Lung microvascular endothelial cell (primary cell): Measurements from ENCODE around the gene OSBPL2. TPM values are rescaled to one million over a fixed set of nuclear protein-coding genes. Genes with fewer than 3 reads are reported as not detected.

Experiments used
- DNase-seq, 2 donors: peaks; one replicate each; pipeline versions ENCODE4 v3.0.0 to v3.0.0-alpha.2; 2010; ENCODE audit warnings: low read depth in 2 of 2
- total RNA-seq: library from RNA; depleted of rRNA; stranded (reverse); fragments of >200 nt; gene quantifications from 2 replicates; pipeline ENCODE4 v1.2.1, GENCODE V29; 2014

Gene OSBPL2
- total RNA-seq, 1 donor from 2014 or later = 34.9 TPM

- DNase-seq = no peak
Observed at GRCh38 chr20:62337558-62338293, 99.4 kb downstream of the OSBPL2 start.

DNA sequence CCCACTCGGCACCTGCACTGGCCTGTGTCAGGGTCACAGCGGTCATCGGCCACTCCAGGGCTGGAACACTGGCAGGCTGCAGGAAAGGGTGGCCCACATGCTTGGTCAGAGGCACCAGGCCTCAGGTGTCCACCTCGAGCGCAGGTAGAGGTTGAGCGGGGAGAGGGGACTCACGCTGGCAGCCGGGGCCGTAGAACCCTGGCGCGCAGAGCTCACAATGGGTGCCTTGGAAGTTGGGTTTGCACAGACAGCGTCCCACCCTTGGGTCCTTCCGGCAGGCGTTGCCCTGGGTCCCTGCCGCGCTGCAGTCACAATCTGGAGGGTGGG is 99.9 kb downstream of the OSBPL2 start:
- no peak for DNase-seq

- DNase-seq = no peak
Observed at GRCh38 chr20:62339647-62340062, 101.3 kb downstream of the OSBPL2 start.

DNA sequence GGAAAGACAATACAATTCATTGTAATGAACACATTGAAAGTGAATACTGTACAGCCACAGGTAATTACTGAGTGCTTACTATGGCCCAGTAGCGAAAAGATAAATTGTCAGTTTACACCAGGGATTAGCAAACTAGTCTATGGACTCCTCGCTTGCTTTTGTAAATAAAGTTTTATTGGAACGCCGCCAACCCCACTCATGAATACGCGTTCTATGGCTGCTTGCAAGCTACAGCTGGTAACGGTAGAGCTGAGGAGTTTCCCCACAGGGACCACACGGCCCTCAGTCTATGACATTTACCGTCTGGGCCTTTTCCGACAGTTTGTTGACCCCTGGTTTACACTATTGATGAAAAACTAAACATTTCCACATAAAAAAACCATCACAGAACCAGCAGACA is 104.6 kb downstream of the OSBPL2 start:
- no peak for DNase-seq

DNA sequence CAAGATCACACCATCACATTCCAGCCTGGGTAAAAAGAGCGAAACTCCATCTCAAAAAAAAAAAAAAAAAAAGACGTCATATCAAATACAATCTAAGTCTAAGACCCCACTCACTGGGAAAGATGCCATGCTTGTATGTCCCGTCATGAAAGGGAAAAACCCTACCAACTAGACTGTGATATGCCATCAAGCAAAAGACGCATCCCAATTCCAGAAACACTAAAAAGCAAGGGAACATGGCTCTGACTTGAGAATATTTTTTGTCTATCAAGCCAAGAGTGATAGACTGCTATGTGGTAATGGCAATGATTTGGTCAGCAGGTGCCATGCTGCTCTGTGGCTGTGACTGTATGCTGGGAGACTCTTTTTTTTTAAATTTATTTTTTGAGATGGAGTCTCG is 105.8 kb downstream of the OSBPL2 start:
- no peak for DNase-seq

DNA sequence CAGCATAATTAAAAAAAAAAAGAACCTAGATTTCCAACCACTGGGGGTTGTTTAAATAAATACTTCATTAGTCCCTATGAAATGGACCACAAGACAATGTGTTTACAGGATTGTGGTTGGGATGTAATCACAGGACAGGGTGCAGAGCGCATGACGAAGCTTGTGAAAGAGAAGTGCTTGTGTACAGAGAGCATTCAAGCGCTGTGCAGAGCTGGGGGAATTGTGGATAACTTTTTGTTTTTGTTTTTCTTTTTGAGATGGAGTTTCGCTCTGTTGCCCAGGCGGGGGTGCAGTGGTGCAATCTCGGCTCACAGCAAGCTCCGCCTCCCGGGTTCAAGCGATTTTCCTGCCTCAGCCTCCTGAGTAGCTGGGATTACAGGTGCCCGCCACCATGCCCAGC is 106.5 kb downstream of the OSBPL2 start:
- DNase-seq = no peak

Other genes with a start within 250 kb of the OSBPL2 start
- 1.3 and 2.6 TPM in 2 replicates for gene TAF4, start 172.6 kb upstream of the OSBPL2 start, total RNA-seq
- gene LSM14B, start 116.0 kb upstream of the OSBPL2 start, total RNA-seq = 21.1 and 25.0 TPM in 2 replicates
- gene PSMA7, start 95.1 kb upstream of the OSBPL2 start, total RNA-seq = 293 and 309 TPM in 2 replicates
- gene SS18L1, start 94.8 kb upstream of the OSBPL2 start, total RNA-seq = 6.8 and 8.1 TPM in 2 replicates
- gene MTG2, start 55.5 kb upstream of the OSBPL2 start, total RNA-seq = 7.4 and 10.9 TPM in 2 replicates
- not detected in 2 replicates for gene HRH3, start 18.2 kb upstream of the OSBPL2 start, total RNA-seq
- 69.4 and 77.6 TPM in 2 replicates for gene ADRM1, start 64.5 kb downstream of the OSBPL2 start, total RNA-seq
- gene LAMA5, start 128.8 kb downstream of the OSBPL2 start, total RNA-seq = 5.4 and 14.2 TPM in 2 replicates
- gene RPS21, start 148.6 kb downstream of the OSBPL2 start, total RNA-seq = 960 and 1,048 TPM in 2 replicates
- gene CABLES2, start 168.8 kb downstream of the OSBPL2 start, total RNA-seq = 0.40 and 0.44 TPM in 2 replicates
- not detected in 2 replicates for gene RBBP8NL, start 189.0 kb downstream of the OSBPL2 start, total RNA-seq
- not detected in 2 replicates for gene GATA5, start 237.5 kb downstream of the OSBPL2 start, total RNA-seq